ENCODE measurements around the gene PTGDS. TPM values are rescaled to one million over a fixed set of nuclear protein-coding genes. Genes with fewer than 3 reads are reported as not detected.
A peak's percentile ranks its signal among the peaks of the same experiment; 100 is the strongest.

PTGDS gene
- 10 to 100 TPM; 10.4 to 77.9 (median 51.6) TPM for total RNA-seq

DNA sequence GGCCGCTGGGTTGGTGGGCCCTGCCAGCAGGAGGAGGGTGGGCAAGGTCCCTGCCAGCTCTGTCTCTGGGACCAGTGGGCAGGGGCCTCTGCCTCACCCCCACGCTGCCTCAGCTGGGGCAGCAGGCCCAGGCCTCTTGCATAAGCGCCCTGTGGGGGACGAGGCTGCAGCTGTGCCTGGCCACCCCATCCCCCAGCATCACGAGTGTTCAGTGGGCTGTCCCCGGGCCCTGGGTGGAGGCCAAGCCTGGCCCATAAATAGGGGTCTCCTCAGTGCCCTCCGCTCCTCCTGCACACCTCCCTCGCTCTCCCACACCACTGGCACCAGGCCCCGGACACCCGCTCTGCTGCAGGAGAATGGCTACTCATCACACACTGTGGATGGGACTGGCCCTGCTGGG lies at the start of gene PTGDS:
Gene PTGDS (plus strand): TSS at position 282 of the 400 bp plus-strand sequence. CDS start 75 bp downstream, at position 357.
- Histone ChIP-seq H3K4me1 (peaks cover 30 to 54% (median 46%) of the 10 kb centered on the region in 4 donors), H3K36me3 (no peaks in the 10 kb centered on the region), H3K4me3 (peak within 1 kb of the TSS; percentile 54 to 68 (median 56)), H3K9me3 (no peaks in the 10 kb centered on the region), H3K27ac (replicated peaks in 1 of 4) (peak within 1 kb of the TSS in 3 of 4 donors; percentile 48 to 64 (median 52)), H3K27me3 (peaks cover 0 to 34% (median 0%) of the 10 kb centered on the region in 4 donors)
- WGBS: 49% methylated on average over 3 of the region's 10 CpGs
- intact Hi-C loops (cut with DNase I): no loop called here
- no peak for DNase-seq (ENCODE audit: extremely low spot score)
- TF ChIP-seq POLR2A (IDR thresholded peaks at IDR 0.05; ENCODE audit: low read depth) (no peak), EP300 (IDR thresholded peaks at IDR 0.05) (no peak)
- TF ChIP-seq, protein P1, sequence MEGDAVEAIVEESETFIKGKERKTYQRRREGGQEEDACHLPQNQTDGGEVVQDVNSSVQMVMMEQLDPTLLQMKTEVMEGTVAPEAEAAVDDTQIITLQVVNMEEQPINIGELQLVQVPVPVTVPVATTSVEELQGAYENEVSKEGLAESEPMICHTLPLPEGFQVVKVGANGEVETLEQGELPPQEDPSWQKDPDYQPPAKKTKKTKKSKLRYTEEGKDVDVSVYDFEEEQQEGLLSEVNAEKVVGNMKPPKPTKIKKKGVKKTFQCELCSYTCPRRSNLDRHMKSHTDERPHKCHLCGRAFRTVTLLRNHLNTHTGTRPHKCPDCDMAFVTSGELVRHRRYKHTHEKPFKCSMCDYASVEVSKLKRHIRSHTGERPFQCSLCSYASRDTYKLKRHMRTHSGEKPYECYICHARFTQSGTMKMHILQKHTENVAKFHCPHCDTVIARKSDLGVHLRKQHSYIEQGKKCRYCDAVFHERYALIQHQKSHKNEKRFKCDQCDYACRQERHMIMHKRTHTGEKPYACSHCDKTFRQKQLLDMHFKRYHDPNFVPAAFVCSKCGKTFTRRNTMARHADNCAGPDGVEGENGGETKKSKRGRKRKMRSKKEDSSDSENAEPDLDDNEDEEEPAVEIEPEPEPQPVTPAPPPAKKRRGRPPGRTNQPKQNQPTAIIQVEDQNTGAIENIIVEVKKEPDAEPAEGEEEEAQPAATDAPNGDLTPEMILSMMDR (IDR thresholded peaks at IDR 0.05): no peak

- intact Hi-C loops (cut with DNase I): no loop called here
- no peaks in the 10 kb centered on the region for H3K9me3 ChIP-seq
- no peaks in the 10 kb centered on the region for H3K27me3 ChIP-seq
- H3K4me3 ChIP-seq: no peak overlapping the region
- 81% methylated on average over 9 of the region's 9 CpGs for WGBS
- TF ChIP-seq, protein P1 (IDR thresholded peaks at IDR 0.05): no peak
- TF ChIP-seq EP300 (IDR thresholded peaks at IDR 0.05) (no peak), POLR2A (IDR thresholded peaks at IDR 0.05; ENCODE audit: low read depth) (no peak), POLR2AphosphoS5 (IDR thresholded peaks at IDR 0.05) (no peak)
- no peak for DNase-seq (ENCODE audit: extremely low spot score)
- H3K4me1 ChIP-seq: peaks cover 3 to 42% (median 6%) of the 10 kb centered on the region in 4 donors
- H3K36me3 ChIP-seq: peaks cover 12 to 43% (median 27%) of the 10 kb centered on the region in 4 donors
- H3K27ac ChIP-seq (replicated peaks in 1 of 4): peak overlapping the region in 1 of 4 donors; percentile 18
Measured at GRCh38 chr9:136928591-136928990, 48.7 kb upstream of the PTGDS start.

DNA sequence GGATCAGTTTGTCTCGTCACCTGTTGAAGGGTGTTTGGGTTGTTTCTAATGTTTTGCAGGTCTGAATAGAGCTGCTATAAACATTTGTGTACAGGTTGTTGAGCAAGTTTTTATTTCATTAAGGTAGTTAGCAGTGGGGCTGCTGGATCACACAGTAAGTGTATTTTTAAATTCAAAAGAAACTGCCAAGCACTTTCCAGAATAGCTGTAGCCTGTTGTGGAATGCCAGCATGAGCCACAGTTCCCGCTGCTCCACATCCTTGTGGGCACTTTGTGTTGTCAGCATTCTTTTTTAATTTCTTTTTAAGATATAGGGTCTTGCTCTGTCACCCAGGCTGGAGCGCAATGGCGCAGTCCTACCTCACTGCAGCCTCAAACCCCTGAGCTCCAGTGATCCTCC lies 47.3 kb upstream of the PTGDS start:
- Histone ChIP-seq H3K27me3 (no peaks in the 10 kb centered on the region), H3K4me3 (no peak overlapping the region), H3K36me3 (peaks cover 12 to 30% (median 18%) of the 10 kb centered on the region in 4 donors), H3K4me1 (peaks cover 0 to 32% (median 2%) of the 10 kb centered on the region in 4 donors), H3K9me3 (no peaks in the 10 kb centered on the region), H3K27ac (replicated peaks in 1 of 4) (no peak overlapping the region)
- no peak for TF ChIP-seq POLR2A (IDR thresholded peaks at IDR 0.05; ENCODE audit: low read depth)
- TF ChIP-seq, protein P1 (IDR thresholded peaks at IDR 0.05): no peak
- WGBS: 95% methylated on average over 4 of the region's 4 CpGs
- no peak for DNase-seq (ENCODE audit: extremely low spot score)
- intact Hi-C loops (cut with DNase I): no loop called here

GRCh38 chr9:136931611-136932130 lies 45.6 kb upstream of the PTGDS start:
- Histone ChIP-seq H3K27ac (replicated peaks in 1 of 4) (no peak overlapping the region), H3K27me3 (no peaks in the 10 kb centered on the region), H3K36me3 (peaks cover 0 to 14% (median 4%) of the 10 kb centered on the region in 4 donors), H3K4me3 (no peak overlapping the region), H3K4me1 (peaks cover 0 to 22% (median 0%) of the 10 kb centered on the region in 4 donors), H3K9me3 (no peaks in the 10 kb centered on the region)
- WGBS: 95% methylated on average over 2 of the region's 2 CpGs
- TF ChIP-seq, protein P1 (IDR thresholded peaks at IDR 0.05): no peak
- TF ChIP-seq EP300 (IDR thresholded peaks at IDR 0.05): no peak
- TF ChIP-seq POLR2AphosphoS5 (IDR thresholded peaks at IDR 0.05): no peak
- TF ChIP-seq POLR2A (IDR thresholded peaks at IDR 0.05; ENCODE audit: low read depth): no peak
- DNase-seq (ENCODE audit: extremely low spot score): no peak
- intact Hi-C loops (cut with DNase I): no loop called here

DNA sequence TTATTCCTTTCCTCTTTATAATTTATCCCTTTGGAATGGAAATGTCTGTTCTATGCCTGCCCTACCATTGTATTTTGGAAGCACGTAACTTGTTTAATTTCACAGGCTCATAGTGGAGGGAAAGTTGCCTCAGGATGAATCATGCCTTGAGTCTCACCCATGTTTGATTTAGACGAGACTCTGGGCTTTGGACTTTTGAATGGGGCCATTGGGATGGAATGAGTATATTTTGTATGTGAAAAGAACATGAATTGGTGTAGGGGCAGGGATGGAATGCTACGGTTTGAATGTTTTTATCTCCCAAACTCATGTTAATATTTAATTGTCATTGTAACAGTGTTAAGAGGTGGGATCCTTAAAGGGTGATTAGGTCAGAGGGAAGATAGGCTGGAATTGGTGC lies 43.0 kb upstream of the PTGDS start:
- peaks cover 0 to 13% (median 6%) of the 10 kb centered on the region in 4 donors for H3K36me3 ChIP-seq
- H3K4me1 ChIP-seq: peaks cover 0 to 5% (median 0%) of the 10 kb centered on the region in 4 donors
- no peaks in the 10 kb centered on the region for H3K9me3 ChIP-seq
- no peak overlapping the region for H3K4me3 ChIP-seq
- no peaks in the 10 kb centered on the region for H3K27me3 ChIP-seq
- WGBS: 85% methylated on average over 3 of the region's 3 CpGs
- intact Hi-C loops (cut with DNase I): no loop called here
- TF ChIP-seq, protein P1 (IDR thresholded peaks at IDR 0.05): no peak
- no peak for TF ChIP-seq EP300 (IDR thresholded peaks at IDR 0.05)
- TF ChIP-seq POLR2AphosphoS5 (IDR thresholded peaks at IDR 0.05): no peak
- TF ChIP-seq POLR2A (IDR thresholded peaks at IDR 0.05; ENCODE audit: low read depth): no peak
- no peak overlapping the region for H3K27ac ChIP-seq (replicated peaks in 1 of 4)
- no peak for DNase-seq (ENCODE audit: extremely low spot score)

Measured in esophagus muscularis mucosa (tissue), 4 donors.